PC-3 (cell line): ENCODE data around the gene NKAIN2. TPM values are rescaled to one million over a fixed set of nuclear protein-coding genes. Genes with fewer than 3 reads are reported as not detected.

Source experiments
- ATAC-seq: fragments of 200-7000 bp; cut with Tn5 transposase; 2 replicates; pipeline ENCODE4 v1.9.1; 2020; ENCODE audit warnings: mild to moderate bottlenecking, moderate library complexity
- BruUV-seq: library from RNA; stranded (reverse); fragments of 400-500 nt; replicated peaks from 2 replicates; lab custom pipeline; 2021; lab: Mats Ljungman, UMichigan
- CTCF ChIA-PET: fragments of 300-600 bp; sonication (Branson Sonifier 250); formaldehyde crosslinking; loops from one replicate; lab custom pipeline; 2022; ENCODE audit warnings: antibody characterized with exemption; lab: Charles Lee
- POLR2A ChIA-PET: fragments of 300-600 bp; sonication (Branson Sonifier 250); formaldehyde crosslinking; loops from one replicate; lab custom pipeline; 2022; ENCODE audit warnings: antibody characterized with exemption; ENCODE audit not compliant: unreplicated experiment; lab: Charles Lee
- DNase-seq: peaks from one replicate; pipeline ENCODE4 v3.0.0-alpha.2; 2015
- H2AFZ ChIP-seq: fragments of 300-600 bp; sonication (generic); 2 replicates; pipeline ENCODE4 v1.6.0; 2016; ENCODE audit warnings: antibody characterized with exemption, low read length
- H3F3A ChIP-seq: fragments of 300-600 bp; sonication (generic); one replicate; pipeline ENCODE4 v1.6.0; 2017; ENCODE audit warnings: antibody characterized with exemption, low read length, control low read depth, mild to moderate bottlenecking; ENCODE audit not compliant: unreplicated experiment
- H3K27ac ChIP-seq: fragments of 300-600 bp; sonication (generic); 2 replicates; pipeline ENCODE4 v1.5.1; 2016; ENCODE audit warnings: mild to moderate bottlenecking, low read length
- H3K27me3 ChIP-seq: fragments of 300-600 bp; sonication (generic); 2 replicates; pipeline ENCODE4 v1.6.1; 2016; ENCODE audit warnings: low read length, mixed read lengths
- H3K36me3 ChIP-seq: fragments of 300-600 bp; sonication (generic); 2 replicates; pipeline ENCODE4 v1.6.1; 2016; ENCODE audit warnings: low read depth, mixed run types, low read length, mixed read lengths
- H3K4me1 ChIP-seq: fragments of 300-600 bp; sonication (generic); 2 replicates; pipeline ENCODE4 v1.5.1; 2016; ENCODE audit warnings: low read length; ENCODE audit not compliant: insufficient read depth
- H3K4me2 ChIP-seq: fragments of 300-600 bp; sonication (generic); 2 replicates; pipeline ENCODE4 v1.6.0; 2016; ENCODE audit warnings: low read length
- H3K4me3 ChIP-seq: fragments of 300-600 bp; sonication (generic); 2 replicates; pipeline ENCODE4 v1.5.1; 2016; ENCODE audit warnings: mild to moderate bottlenecking, low read length, mixed read lengths
- H3K79me2 ChIP-seq: fragments of 300-600 bp; sonication (generic); 2 replicates; pipeline ENCODE4 v1.6.1; 2017; ENCODE audit warnings: low read length, mixed read lengths
- H3K9ac ChIP-seq: fragments of 300-600 bp; sonication (generic); 2 replicates; pipeline ENCODE4 v1.6.0; 2016; ENCODE audit warnings: mild to moderate bottlenecking, low read length
- H3K9me2 ChIP-seq: fragments of 300-600 bp; sonication (generic); replicated peaks from 2 replicates; pipeline ENCODE4 v1.6.1; 2016; ENCODE audit warnings: mixed run types, low read length, mixed read lengths
- H3K9me3 ChIP-seq: fragments of 300-600 bp; sonication (generic); 2 replicates; pipeline ENCODE4 v1.6.1; 2016; ENCODE audit warnings: low read length, mixed read lengths
- H4K20me1 ChIP-seq: fragments of 300-600 bp; sonication (generic); 2 replicates; pipeline ENCODE4 v1.6.1; 2016; ENCODE audit warnings: low read length, mixed read lengths
- EZH2 ChIP-seq: fragments of 300-600 bp; sonication (generic); IDR thresholded peaks from one replicate; pipeline ENCODE4 v1.6.1; 2017; ENCODE audit warnings: antibody characterized with exemption, mild to moderate bottlenecking, low read length; ENCODE audit not compliant: unreplicated experiment
- EZH2phosphoT487 ChIP-seq: fragments of 300-600 bp; sonication (generic); IDR thresholded peaks from 2 replicates; pipeline ENCODE4 v1.6.1; 2018; ENCODE audit warnings: mild to moderate bottlenecking, antibody characterized with exemption, low read length, borderline replicate concordance
- intact Hi-C: fragments of 100-400 bp; cut with micrococcal nuclease; formaldehyde crosslinking; loops from 2 replicates; pipeline ENCODE4 v1.9.0; 2023
- total RNA-seq: library from RNA; depleted of rRNA; stranded (reverse); fragments of >200 nt; gene quantifications from 2 replicates; pipeline ENCODE4 v1.2.3, GENCODE V29; 2014
- TF ChIP-seq, protein P1 (sequence below): fragments of 300-600 bp; sonication (generic); conservative IDR thresholded peaks from 2 replicates; pipeline ENCODE4 v1.5.1; 2017; ENCODE audit warnings: antibody characterized with exemption, low read depth, mild to moderate bottlenecking, low read length

NKAIN2 gene
- total RNA-seq, 1 experiment from 2014 or later, result not detected

DNA sequence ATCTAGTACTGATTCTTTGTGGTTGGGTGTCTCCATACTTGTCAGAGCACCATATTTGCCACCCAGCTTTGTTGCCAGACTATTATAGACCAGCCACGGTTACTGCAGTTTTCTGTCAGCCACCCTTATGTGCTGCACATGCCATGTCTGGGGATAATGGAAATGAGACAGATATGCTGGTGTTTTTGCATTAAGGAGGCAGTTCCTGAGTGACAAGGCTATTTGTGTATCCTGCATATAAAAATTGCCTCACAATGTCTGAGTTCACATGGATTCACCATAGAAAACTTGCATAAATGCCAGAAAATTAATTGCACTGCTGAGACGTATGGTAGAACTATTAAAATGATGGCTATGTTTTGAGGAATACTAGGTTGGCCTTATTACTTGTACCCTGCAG, 51.8 kb downstream of the NKAIN2 start:
- Histone ChIP-seq H3F3A (no peaks in the 10 kb centered on the region), H3K79me2 (no peaks in the 10 kb centered on the region), H3K4me3 (no peak overlapping the region), H3K27me3 (no peaks in the 10 kb centered on the region), H3K9me3 (no peaks in the 10 kb centered on the region), H3K36me3 (no peaks in the 10 kb centered on the region), H3K9ac (no peak overlapping the region), H3K4me1 (no peaks in the 10 kb centered on the region), H3K4me2 (no peak overlapping the region), H3K9me2 (no peaks in the 10 kb centered on the region), H4K20me1 (no peaks in the 10 kb centered on the region), H2AFZ (no peak overlapping the region), H3K27ac (no peak overlapping the region)
- no peak for ATAC-seq
- TF ChIP-seq, protein P1, sequence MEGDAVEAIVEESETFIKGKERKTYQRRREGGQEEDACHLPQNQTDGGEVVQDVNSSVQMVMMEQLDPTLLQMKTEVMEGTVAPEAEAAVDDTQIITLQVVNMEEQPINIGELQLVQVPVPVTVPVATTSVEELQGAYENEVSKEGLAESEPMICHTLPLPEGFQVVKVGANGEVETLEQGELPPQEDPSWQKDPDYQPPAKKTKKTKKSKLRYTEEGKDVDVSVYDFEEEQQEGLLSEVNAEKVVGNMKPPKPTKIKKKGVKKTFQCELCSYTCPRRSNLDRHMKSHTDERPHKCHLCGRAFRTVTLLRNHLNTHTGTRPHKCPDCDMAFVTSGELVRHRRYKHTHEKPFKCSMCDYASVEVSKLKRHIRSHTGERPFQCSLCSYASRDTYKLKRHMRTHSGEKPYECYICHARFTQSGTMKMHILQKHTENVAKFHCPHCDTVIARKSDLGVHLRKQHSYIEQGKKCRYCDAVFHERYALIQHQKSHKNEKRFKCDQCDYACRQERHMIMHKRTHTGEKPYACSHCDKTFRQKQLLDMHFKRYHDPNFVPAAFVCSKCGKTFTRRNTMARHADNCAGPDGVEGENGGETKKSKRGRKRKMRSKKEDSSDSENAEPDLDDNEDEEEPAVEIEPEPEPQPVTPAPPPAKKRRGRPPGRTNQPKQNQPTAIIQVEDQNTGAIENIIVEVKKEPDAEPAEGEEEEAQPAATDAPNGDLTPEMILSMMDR, result no peak
- TF ChIP-seq EZH2 (no peak), EZH2phosphoT487 (no peak)
- ChIA-PET POLR2A (no interaction called here), CTCF (no interaction called here)
- no TSS peak for BruUV-seq
- intact Hi-C loops, result no loop called here
- DNase-seq, result no peak

DNA sequence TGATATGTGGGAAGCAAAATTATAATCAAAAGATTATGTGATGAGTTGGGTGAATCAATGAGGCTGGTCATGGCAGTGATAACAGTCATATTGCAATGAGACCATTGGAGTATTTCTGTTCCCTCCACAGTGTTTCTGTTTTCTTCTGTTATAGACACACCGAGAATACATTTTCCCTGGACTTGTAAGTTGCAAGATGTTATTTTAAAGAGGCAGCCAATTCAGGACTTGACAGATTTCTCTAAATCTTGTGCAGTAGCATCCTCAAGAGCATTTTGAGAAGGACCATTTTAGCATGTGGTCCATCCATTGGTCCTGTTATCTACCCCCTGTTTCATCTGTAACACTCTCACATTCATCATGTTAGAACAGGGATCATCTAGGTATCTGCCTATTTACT, 55.6 kb downstream of the NKAIN2 start:
- no peak for TF ChIP-seq EZH2phosphoT487
- TF ChIP-seq EZH2, result no peak
- TF ChIP-seq, protein P1, result no peak
- H3K9me3 ChIP-seq, result no peaks in the 10 kb centered on the region
- ATAC-seq (no peak), DNase-seq (no peak)
- H4K20me1 ChIP-seq, result no peaks in the 10 kb centered on the region
- BruUV-seq, result no TSS peak
- no peaks in the 10 kb centered on the region for H3K27me3 ChIP-seq
- no peaks in the 10 kb centered on the region for H3K36me3 ChIP-seq
- H3K9ac ChIP-seq, result no peak overlapping the region
- H3K4me3 ChIP-seq, result no peak overlapping the region
- ChIA-PET POLR2A (no interaction called here), CTCF (no interaction called here)
- no peak overlapping the region for H3K27ac ChIP-seq
- H3K4me2 ChIP-seq, result no peak overlapping the region
- no peaks in the 10 kb centered on the region for H3F3A ChIP-seq
- H3K4me1 ChIP-seq, result no peaks in the 10 kb centered on the region
- no peak overlapping the region for H2AFZ ChIP-seq
- no peaks in the 10 kb centered on the region for H3K9me2 ChIP-seq
- intact Hi-C loops, result no loop called here
- no peaks in the 10 kb centered on the region for H3K79me2 ChIP-seq

DNA sequence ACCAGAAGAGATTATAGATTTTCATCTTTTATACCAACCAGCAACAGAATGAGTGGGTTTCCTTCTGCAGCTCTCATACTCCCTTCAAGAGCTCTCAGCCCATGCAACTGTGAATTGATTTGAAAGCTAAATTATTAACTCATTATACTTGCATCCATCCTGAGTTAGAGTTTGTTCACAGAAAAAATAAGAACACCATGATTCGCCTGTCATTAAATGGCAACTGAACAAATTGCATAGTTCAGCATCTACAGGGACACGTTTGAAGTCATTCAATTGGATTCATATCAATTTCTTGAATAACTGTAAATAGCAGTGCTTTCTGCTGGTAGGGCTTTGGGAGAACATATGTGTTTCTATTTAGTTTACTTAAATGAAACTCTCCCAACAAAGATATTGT, 65.7 kb downstream of the NKAIN2 start:
- H3K9me2 ChIP-seq, result no peaks in the 10 kb centered on the region

More for the DNA sequence above, 65.7 kb downstream of the NKAIN2 start:
- Histone ChIP-seq H3K27ac (no peak overlapping the region), H2AFZ (no peak overlapping the region), H3K27me3 (no peaks in the 10 kb centered on the region), H3F3A (no peaks in the 10 kb centered on the region), H3K36me3 (no peaks in the 10 kb centered on the region), H3K79me2 (no peaks in the 10 kb centered on the region), H4K20me1 (no peaks in the 10 kb centered on the region), H3K4me1 (no peaks in the 10 kb centered on the region), H3K9me3 (no peaks in the 10 kb centered on the region), H3K4me2 (no peak overlapping the region), H3K9ac (no peak overlapping the region), H3K4me3 (no peak overlapping the region)
- ChIA-PET CTCF (no interaction called here), POLR2A (no interaction called here)
- TF ChIP-seq, protein P1, result no peak
- no peak for TF ChIP-seq EZH2
- TF ChIP-seq EZH2phosphoT487, result no peak
- intact Hi-C loops, result no loop called here
- DNase-seq, result no peak
- BruUV-seq, result no TSS peak
- ATAC-seq, result no peak
